Stimulated activated naive CD8-positive, alpha-beta T cell treated with anti-CD3 and anti-CD28 coated beads, Interleukin-15, amount 100 ng/mL, for 72 hours (primary cell): ENCODE data around the gene ARL13B.
"Not testable (repeated sequence)": the region's sequence is repeated elsewhere in the genome, so short reads cannot be mapped to it uniquely, and the experiment has no call there.

Source experiments
- ATAC-seq: fragments of 150-1000 bp; cut with Tn5 transposase; 2 replicates; pipeline ENCODE4 v1.10.0; 2021; ENCODE audit warnings: mild to moderate bottlenecking, moderate library complexity
- DNase-seq, 2 donors: peaks; one replicate each; pipeline ENCODE4 v3.0.0; 2021 to 2022
- H3K27ac Mint-ChIP-seq, 2 donors: one replicate each; pipeline ENCODE4 v1.8.0; 2022; ENCODE audit warnings: mild to moderate bottlenecking in 2 of 2, mixed read lengths in 2 of 2, moderate library complexity in 2 of 2
- H3K27me3 Mint-ChIP-seq: one replicate; pipeline ENCODE4 v1.8.0; 2022; ENCODE audit warnings: mixed read lengths
- H3K4me1 Mint-ChIP-seq: one replicate; pipeline ENCODE4 v1.8.0; 2022; ENCODE audit warnings: mild to moderate bottlenecking, mixed read lengths
- H3K4me3 Mint-ChIP-seq, 2 donors: one replicate each; pipeline ENCODE4 v1.8.0; 2022; ENCODE audit warnings: mild to moderate bottlenecking in 2 of 2, mixed read lengths in 2 of 2, moderate library complexity in 1 of 2
- H3K9me3 Mint-ChIP-seq, 2 donors: one replicate each; pipeline ENCODE4 v1.8.0; 2022; ENCODE audit warnings: mixed read lengths in 2 of 2

Gene ARL13B

DNA sequence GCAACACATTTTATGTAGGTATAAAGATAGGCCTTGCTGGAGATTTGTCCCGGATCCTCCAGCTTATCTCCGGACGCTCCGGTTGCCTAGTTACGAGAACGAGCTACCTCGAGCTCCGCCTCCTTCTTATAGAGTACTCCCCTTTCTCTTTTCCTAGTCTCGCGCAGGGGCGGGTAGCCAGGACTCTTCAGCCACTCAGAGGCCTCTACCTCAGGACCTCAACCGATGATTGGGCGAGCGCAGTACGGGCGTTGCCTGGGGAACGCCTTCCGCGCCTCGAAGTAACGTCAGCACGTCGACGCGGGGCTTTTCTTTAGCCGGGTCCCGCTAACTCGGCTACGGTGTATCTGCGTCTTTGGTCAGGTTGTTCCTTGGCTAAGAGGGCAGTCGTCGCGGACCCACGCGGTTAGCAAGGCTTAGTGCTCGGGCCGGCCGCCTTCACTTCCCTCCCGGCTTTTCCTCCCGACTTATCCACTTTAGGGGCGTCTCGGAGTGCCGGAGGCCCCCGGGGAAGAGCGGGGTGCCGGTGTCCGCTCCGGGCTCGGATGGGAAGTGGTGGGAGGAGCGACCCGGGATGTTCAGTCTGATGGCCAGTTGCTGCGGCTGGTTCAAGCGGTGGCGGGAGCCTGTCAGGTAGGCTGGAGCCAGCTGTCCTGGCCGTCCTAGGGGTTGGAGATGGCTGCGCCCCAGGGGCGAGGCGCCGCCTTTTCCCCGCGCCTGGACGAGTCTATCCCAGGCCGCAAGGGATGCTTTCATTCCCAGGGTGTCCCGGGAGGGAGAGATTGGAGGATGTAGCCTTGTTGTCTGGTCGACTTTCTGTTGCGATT lies at the start of gene ARL13B:
Gene ARL13B (plus strand): TSS at position 306 of the 827 bp plus-strand sequence. CDS start 269 bp downstream, at position 575.
- DNase-seq, result peak; percentile 88 to 95
- peak within 1 kb of the TSS; percentile 90 for H3K4me3 Mint-ChIP-seq
- no peaks in the 10 kb centered on the region for H3K27me3 Mint-ChIP-seq
- peak within 1 kb of the TSS; percentile 87 to 94 for H3K27ac Mint-ChIP-seq
- peak; percentile 100 for ATAC-seq
- no peaks in the 10 kb centered on the region for H3K9me3 Mint-ChIP-seq
- H3K4me1 Mint-ChIP-seq, result peaks cover 28% of the 10 kb centered on the region

GRCh38 chr3:93931597-93932229 lies 48.2 kb upstream of the ARL13B start:
- Mint-ChIP-seq H3K4me3 (no peak overlapping the region), H3K27me3 (no peaks in the 10 kb centered on the region), H3K27ac (no peak overlapping the region), H3K9me3 (no peaks in the 10 kb centered on the region), H3K4me1 (no peaks in the 10 kb centered on the region)
- ATAC-seq (no peak), DNase-seq (no peak)

GRCh38 chr3:93934366-93935046 lies 45.4 kb upstream of the ARL13B start:
- H3K4me3 Mint-ChIP-seq, result no peak overlapping the region
- H3K4me1 Mint-ChIP-seq, result no peaks in the 10 kb centered on the region
- ATAC-seq (no peak), DNase-seq (no peak)
- H3K27me3 Mint-ChIP-seq, result no peaks in the 10 kb centered on the region
- H3K27ac Mint-ChIP-seq, result no peak overlapping the region
- H3K9me3 Mint-ChIP-seq, result no peaks in the 10 kb centered on the region

GRCh38 chr3:93936549-93936948 lies 43.4 kb upstream of the ARL13B start:
- Mint-ChIP-seq H3K27me3 (no peaks in the 10 kb centered on the region), H3K4me3 (no peak overlapping the region), H3K27ac (no peak overlapping the region), H3K9me3 (no peaks in the 10 kb centered on the region), H3K4me1 (no peaks in the 10 kb centered on the region)
- ATAC-seq, result no peak
- DNase-seq, result no peak

- DNase-seq, ATAC-seq, H3K27ac Mint-ChIP-seq, H3K4me1 Mint-ChIP-seq, H3K4me3 Mint-ChIP-seq, H3K27me3 Mint-ChIP-seq, H3K9me3 Mint-ChIP-seq: not testable (repeated sequence)
Observed at GRCh38 chr3:93937485-93937884, 42.5 kb upstream of the ARL13B start.

GRCh38 chr3:93949958-93950357 lies 30.0 kb upstream of the ARL13B start:
- not testable (repeated sequence) for H3K27ac Mint-ChIP-seq, H3K4me3 Mint-ChIP-seq, ATAC-seq, DNase-seq, H3K4me1 Mint-ChIP-seq
- Mint-ChIP-seq H3K9me3 (peaks cover 0 to 20% of the 10 kb centered on the region in 2 donors), H3K27me3 (peaks cover 37% of the 10 kb centered on the region)

DNA sequence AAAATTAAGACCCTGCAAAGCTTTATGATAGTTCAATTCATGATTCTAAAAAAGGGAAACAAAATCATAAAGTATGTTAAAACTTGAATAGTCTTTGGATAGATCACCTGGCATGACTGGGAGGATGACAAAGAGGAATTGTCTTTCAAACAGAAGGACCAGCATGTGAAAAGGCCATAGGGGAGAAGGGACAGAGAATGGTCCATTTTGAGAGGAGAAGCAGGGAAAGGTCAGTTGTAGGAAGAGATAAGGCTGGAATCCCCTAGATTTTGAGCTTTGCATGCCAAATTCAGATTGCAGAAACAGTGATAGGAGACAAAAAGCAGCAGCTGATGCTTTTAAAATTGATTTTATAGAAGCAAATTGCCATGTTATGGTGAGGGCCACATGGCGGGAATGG lies 18.9 kb upstream of the ARL13B start:
- ATAC-seq, result no peak
- Mint-ChIP-seq H3K9me3 (no peaks in the 10 kb centered on the region), H3K27ac (no peak overlapping the region), H3K27me3 (peaks cover 16% of the 10 kb centered on the region), H3K4me3 (no peak overlapping the region), H3K4me1 (no peaks in the 10 kb centered on the region)
- no peak for DNase-seq

- Mint-ChIP-seq H3K4me1 (no peaks in the 10 kb centered on the region), H3K4me3 (no peak overlapping the region), H3K9me3 (no peaks in the 10 kb centered on the region), H3K27ac (no peak overlapping the region), H3K27me3 (peaks cover 16% of the 10 kb centered on the region)
- no peak for ATAC-seq
- DNase-seq, result no peak
Observed at GRCh38 chr3:93961489-93961888, 18.5 kb upstream of the ARL13B start.

- H3K4me3 Mint-ChIP-seq, result no peak overlapping the region
- no peak for ATAC-seq
- peaks cover 16% of the 10 kb centered on the region for H3K27me3 Mint-ChIP-seq
- H3K9me3 Mint-ChIP-seq, result no peaks in the 10 kb centered on the region
- no peak overlapping the region for H3K27ac Mint-ChIP-seq
- DNase-seq, result no peak
- no peaks in the 10 kb centered on the region for H3K4me1 Mint-ChIP-seq
Observed at GRCh38 chr3:93962798-93963197, 17.2 kb upstream of the ARL13B start.

DNA sequence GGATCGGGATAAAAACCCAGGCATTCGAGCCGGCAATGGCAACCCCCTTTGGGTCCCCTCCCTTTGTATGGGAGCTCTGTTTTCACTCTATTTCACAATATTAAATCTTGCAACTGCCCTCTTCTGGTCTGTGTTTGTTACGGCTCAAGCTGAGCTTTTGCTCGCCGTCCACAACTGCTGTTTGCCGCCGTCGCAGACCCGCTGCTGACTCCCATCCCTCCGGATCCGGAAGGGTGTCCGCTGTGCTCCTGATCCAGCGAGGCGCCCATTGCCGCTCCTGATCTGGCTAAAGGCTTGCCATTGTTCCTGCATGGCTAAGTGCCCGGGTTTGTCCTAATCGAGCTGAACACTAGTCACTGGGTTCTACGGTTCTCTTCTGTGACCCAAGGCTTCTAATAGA lies 14.8 kb upstream of the ARL13B start:
- H3K27me3 Mint-ChIP-seq, H3K27ac Mint-ChIP-seq, H3K4me3 Mint-ChIP-seq, H3K9me3 Mint-ChIP-seq, ATAC-seq, DNase-seq, H3K4me1 Mint-ChIP-seq: not testable (repeated sequence)

GRCh38 chr3:93969443-93969842 lies 10.5 kb upstream of the ARL13B start:
- no peaks in the 10 kb centered on the region for H3K9me3 Mint-ChIP-seq
- H3K4me1 Mint-ChIP-seq, result peaks cover 14% of the 10 kb centered on the region
- no peak overlapping the region for H3K4me3 Mint-ChIP-seq
- DNase-seq, result no peak
- H3K27ac Mint-ChIP-seq, result peak overlapping the region in 1 of 2 donors; percentile 1
- ATAC-seq, result no peak
- H3K27me3 Mint-ChIP-seq, result peaks cover 17% of the 10 kb centered on the region

DNA sequence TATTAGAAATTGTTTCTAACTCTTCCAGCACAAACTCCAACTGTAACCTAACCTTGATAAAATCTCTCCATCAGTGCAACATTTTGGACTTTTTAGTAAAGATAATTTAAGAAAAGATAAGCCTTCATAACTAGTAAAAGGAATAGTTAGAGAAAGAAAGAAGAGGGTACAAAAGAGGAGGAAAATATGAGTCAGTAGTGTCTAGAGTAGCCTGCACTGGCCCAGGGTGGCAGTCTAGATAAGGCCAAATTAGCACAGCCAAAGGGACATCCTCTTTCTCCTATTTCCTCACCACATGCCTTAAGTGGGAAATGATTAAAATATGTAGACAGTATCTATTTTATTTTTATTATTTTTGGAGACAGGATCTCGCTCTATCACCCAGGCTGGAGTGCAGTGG lies 10.0 kb upstream of the ARL13B start:
- Mint-ChIP-seq H3K27ac (no peak overlapping the region), H3K4me1 (peaks cover 14% of the 10 kb centered on the region)

DNA sequence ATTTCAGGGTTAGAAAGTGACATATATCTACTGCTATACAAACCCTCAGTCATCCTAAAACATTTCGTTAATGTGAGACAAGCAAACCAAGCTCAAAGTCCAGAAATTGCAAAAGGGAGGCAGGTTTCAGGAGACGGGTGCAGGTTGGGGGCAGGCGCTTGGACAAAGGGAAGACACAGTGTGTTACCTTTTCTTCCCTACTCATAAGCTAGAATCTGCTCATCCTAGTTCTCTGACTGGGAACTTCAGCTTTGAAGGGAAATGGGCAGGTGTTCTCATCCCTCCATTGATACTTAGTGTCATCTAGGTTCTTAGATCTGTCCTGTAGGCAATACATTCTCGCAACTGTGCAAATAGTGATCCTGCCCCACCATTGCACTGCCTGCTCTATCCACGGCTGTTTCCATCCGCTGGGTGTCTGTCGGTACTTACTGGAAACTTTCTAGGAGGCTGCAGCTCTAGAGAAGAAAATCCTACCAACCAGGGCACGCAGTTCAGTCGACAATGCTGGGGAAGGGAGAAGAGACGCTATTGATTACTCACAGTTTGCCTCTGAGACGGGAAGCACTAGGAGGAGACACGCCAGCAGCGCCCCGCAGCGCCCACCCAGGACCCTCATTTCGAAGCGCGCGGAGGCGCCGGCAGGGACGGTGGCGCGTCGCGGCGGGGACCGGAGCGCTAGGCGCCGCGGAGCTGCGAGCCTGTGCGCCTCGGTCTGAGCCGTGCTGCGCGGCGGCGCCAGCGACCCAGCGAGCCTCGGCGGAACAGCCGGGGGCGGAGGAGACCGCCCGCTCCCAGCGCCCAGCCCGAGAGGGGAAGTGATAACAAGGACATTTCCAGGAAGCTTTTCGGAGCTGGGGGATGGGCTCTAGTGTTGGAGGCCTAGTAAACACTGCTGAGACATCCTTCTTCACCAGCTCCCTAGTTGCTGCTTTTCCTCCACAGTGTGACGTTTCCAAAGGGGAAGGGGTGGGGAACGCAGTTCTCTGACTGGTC lies 6.5 kb upstream of the ARL13B start, which contains the start of gene PROS1:
Gene PROS1 (minus strand): TSS at position 766 of the 996 bp plus-strand sequence. CDS start 147 bp downstream, at position 619.
- Mint-ChIP-seq H3K27ac (peak within 1 kb of the TSS; percentile 80 to 91), H3K27me3 (peaks cover 17% of the 10 kb centered on the region), H3K4me3 (peak within 1 kb of the TSS; percentile 88 to 91), H3K9me3 (no peaks in the 10 kb centered on the region), H3K4me1 (peaks cover 19% of the 10 kb centered on the region)
- ATAC-seq, result peak; percentile 91
- DNase-seq, result peak; percentile 45 to 46

More for the DNA sequence above, 10.0 kb upstream of the ARL13B start:
- H3K4me3 Mint-ChIP-seq, result no peak overlapping the region
- ATAC-seq (no peak), DNase-seq (no peak)
- H3K9me3 Mint-ChIP-seq, result no peaks in the 10 kb centered on the region
- peaks cover 17% of the 10 kb centered on the region for H3K27me3 Mint-ChIP-seq

- Mint-ChIP-seq H3K27me3 (no peaks in the 10 kb centered on the region), H3K27ac (peak overlapping the region in 1 of 2 donors; percentile 33), H3K4me1 (peaks cover 28% of the 10 kb centered on the region), H3K4me3 (peak overlapping the region in 1 of 2 donors; percentile 90), H3K9me3 (no peaks in the 10 kb centered on the region)
- DNase-seq (no peak), ATAC-seq (no peak)
Observed at GRCh38 chr3:93981649-93982048, 1.7 kb downstream of the ARL13B start.

DNA sequence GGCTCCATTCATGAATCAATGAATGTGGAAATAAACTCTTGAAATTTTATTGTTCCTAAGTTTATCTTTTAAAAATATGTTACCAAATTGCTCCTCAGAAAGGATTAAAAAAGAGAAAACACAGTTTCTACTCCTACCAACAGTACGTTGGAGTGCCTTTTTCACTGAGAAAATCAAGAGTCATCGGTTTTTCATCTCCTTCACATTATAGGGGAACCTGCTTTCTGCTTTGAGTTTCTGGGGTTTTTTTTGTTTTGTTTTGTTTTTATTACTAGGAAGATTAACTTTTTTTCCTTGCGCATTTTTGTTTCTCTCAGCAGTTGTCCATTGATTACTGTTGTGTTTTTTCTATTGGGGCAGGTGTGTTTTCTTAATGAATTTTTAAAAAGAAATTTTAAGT lies 3.5 kb downstream of the ARL13B start:
- Mint-ChIP-seq H3K9me3 (no peaks in the 10 kb centered on the region), H3K4me1 (peaks cover 24% of the 10 kb centered on the region), H3K27me3 (no peaks in the 10 kb centered on the region), H3K27ac (no peak overlapping the region), H3K4me3 (no peak overlapping the region)
- DNase-seq, result no peak
- ATAC-seq, result no peak
